Measurements from ENCODE around the gene KIRREL3. TPM values are rescaled to one million over a fixed set of nuclear protein-coding genes. Genes with fewer than 3 reads are reported as not detected.

KIRREL3 gene
- total RNA-seq, 3 donors from 2014 or later: 0.32 to 0.33 TPM; not detected in 1

- TF ChIP-seq, protein P1, sequence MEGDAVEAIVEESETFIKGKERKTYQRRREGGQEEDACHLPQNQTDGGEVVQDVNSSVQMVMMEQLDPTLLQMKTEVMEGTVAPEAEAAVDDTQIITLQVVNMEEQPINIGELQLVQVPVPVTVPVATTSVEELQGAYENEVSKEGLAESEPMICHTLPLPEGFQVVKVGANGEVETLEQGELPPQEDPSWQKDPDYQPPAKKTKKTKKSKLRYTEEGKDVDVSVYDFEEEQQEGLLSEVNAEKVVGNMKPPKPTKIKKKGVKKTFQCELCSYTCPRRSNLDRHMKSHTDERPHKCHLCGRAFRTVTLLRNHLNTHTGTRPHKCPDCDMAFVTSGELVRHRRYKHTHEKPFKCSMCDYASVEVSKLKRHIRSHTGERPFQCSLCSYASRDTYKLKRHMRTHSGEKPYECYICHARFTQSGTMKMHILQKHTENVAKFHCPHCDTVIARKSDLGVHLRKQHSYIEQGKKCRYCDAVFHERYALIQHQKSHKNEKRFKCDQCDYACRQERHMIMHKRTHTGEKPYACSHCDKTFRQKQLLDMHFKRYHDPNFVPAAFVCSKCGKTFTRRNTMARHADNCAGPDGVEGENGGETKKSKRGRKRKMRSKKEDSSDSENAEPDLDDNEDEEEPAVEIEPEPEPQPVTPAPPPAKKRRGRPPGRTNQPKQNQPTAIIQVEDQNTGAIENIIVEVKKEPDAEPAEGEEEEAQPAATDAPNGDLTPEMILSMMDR (IDR thresholded peaks at IDR 0.05): peak; percentile 93 to 94 (median 93)
- TF ChIP-seq POLR2A (IDR thresholded peaks at IDR 0.05) (no peak), POLR2AphosphoS5 (IDR thresholded peaks at IDR 0.05) (peak in 1 of 3 donors; percentile 19)
- peak overlapping the region; percentile 56 to 75 for H3K27ac ChIP-seq
- no peaks in the 10 kb centered on the region for H3K4me1 ChIP-seq
- intact Hi-C loops (cut with DNase I; ENCODE audit: low total_unique reads): no loop called here
- no peaks in the 10 kb centered on the region for H3K27me3 ChIP-seq
- peak; percentile 76 to 81 for DNase-seq (ENCODE audit: low spot score in 2 of 2)
- no peaks in the 10 kb centered on the region for H3K9me3 ChIP-seq
- peak overlapping the region in 2 of 3 donors; percentile 21 to 52 for H3K4me3 ChIP-seq
- H3K36me3 ChIP-seq: no peaks in the 10 kb centered on the region
These were observed 519.9 kb downstream of the KIRREL3 start for GRCh38 chr11:126480410-126481302.

DNA sequence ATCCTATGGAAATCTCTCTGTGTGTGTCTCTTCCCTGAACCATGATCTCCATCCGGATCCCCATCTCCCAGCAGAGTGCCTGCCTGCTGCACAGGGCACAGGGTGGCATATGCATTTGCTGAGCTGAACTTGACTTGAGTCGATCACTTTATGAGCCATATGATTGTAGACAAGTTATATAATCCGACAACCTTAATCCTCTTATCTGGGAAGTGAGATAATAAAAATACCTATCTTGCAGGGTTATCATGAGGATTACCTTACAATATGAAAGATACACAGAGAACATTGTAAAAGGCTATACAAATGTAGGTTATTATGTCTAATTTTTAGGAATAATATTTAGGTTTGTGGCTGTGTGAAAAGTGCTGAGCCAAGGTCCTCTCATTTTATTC, 520.6 kb downstream of the KIRREL3 start:
- Histone ChIP-seq H3K9me3 (no peaks in the 10 kb centered on the region), H3K27ac (peak overlapping the region in 1 of 2 donors; percentile 75), H3K4me3 (no peak overlapping the region), H3K36me3 (no peaks in the 10 kb centered on the region), H3K27me3 (no peaks in the 10 kb centered on the region), H3K4me1 (no peaks in the 10 kb centered on the region)
- TF ChIP-seq POLR2A (IDR thresholded peaks at IDR 0.05) (no peak), POLR2AphosphoS5 (IDR thresholded peaks at IDR 0.05) (no peak)
- TF ChIP-seq, protein P1 (IDR thresholded peaks at IDR 0.05): no peak
- intact Hi-C loops (cut with DNase I; ENCODE audit: low total_unique reads): no loop called here
- no peak for DNase-seq (ENCODE audit: low spot score in 2 of 2)

DNA sequence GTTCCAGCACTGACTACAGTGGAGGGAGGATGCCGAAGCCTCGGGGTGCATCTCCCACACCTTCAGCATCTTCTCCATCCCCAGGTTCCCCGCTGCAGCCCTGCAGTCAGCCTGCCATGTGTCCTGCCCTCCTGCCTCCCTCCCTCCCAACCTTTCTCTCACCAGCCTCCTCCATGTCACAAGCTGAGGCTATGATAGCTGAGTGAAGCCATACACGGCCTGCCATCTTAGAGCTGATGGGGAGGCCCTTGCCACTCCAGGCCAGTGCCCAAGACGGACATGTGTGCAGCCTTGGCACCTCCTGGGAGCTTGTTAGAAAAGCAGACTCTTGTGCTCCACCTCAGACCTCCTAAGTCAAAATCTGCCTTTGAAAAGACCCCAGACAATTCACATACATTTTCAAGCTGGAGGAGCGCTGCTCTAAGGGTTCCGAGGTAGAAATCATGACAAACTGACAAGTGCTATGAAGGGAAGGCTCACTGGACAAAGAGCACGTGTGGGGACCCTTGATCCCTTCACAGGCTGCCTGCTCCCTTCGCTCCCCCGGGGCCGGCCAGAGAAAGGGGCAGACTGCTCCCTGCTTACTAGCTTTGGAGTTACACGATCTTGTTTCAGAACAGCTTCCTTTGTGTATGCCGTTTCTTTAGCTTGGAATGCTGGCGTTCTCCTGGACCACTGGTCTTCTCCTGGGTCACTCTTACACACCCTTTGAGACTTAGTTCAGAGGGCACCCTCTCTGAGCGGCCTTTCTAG, 521.2 kb downstream of the KIRREL3 start:
- H3K4me1 ChIP-seq: no peaks in the 10 kb centered on the region
- H3K27ac ChIP-seq: no peak overlapping the region
- H3K27me3 ChIP-seq: no peaks in the 10 kb centered on the region
- TF ChIP-seq, protein P1 (IDR thresholded peaks at IDR 0.05): no peak
- TF ChIP-seq POLR2A (IDR thresholded peaks at IDR 0.05) (no peak), POLR2AphosphoS5 (IDR thresholded peaks at IDR 0.05) (no peak)
- no peaks in the 10 kb centered on the region for H3K36me3 ChIP-seq
- no peak overlapping the region for H3K4me3 ChIP-seq
- intact Hi-C loops (cut with DNase I; ENCODE audit: low total_unique reads): no loop called here
- DNase-seq (ENCODE audit: low spot score in 2 of 2): no peak
- no peaks in the 10 kb centered on the region for H3K9me3 ChIP-seq

DNA sequence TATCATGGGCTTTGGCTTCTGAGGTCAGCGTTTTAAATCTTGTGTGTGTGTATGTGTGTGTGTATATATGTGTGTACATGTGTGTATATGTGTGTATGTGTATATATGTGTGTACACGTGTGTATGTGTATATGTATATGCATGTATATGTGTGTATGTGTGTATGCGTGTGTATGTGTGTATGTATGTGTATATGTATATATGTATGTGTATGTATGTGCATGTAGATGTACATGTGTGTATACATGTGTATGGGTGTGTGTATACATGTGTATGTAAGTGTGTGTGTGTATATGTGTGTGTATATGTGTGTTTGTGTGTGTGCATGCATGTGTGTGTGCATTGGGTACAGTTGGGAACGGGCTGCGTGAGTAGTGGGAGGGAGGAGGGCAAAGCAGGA, 522.1 kb downstream of the KIRREL3 start:
- DNase-seq (ENCODE audit: low spot score in 2 of 2): no peak
- intact Hi-C loops (cut with DNase I; ENCODE audit: low total_unique reads): no loop called here
- no peaks in the 10 kb centered on the region for H3K9me3 ChIP-seq
- no peak overlapping the region for H3K4me3 ChIP-seq
- no peaks in the 10 kb centered on the region for H3K36me3 ChIP-seq
- no peaks in the 10 kb centered on the region for H3K4me1 ChIP-seq
- TF ChIP-seq POLR2AphosphoS5 (IDR thresholded peaks at IDR 0.05) (no peak), POLR2A (IDR thresholded peaks at IDR 0.05) (no peak)
- TF ChIP-seq, protein P1 (IDR thresholded peaks at IDR 0.05): no peak
- no peak overlapping the region for H3K27ac ChIP-seq
- H3K27me3 ChIP-seq: no peaks in the 10 kb centered on the region
